Stimulated activated CD4-positive, alpha-beta T cell treated with anti-CD3 and anti-CD28 coated beads, Interleukin-4, amount 100 ng/mL, for 24 hours (primary cell): ENCODE measurements around the gene SPATA31D4.

Source experiments
- DNase-seq: peaks from one replicate; pipeline ENCODE4 v3.0.0-alpha.2; 2020

Gene SPATA31D4

GRCh38 chr9:81968026-81968425 lies 39.8 kb downstream of the SPATA31D4 start:
- no peak for DNase-seq

DNA sequence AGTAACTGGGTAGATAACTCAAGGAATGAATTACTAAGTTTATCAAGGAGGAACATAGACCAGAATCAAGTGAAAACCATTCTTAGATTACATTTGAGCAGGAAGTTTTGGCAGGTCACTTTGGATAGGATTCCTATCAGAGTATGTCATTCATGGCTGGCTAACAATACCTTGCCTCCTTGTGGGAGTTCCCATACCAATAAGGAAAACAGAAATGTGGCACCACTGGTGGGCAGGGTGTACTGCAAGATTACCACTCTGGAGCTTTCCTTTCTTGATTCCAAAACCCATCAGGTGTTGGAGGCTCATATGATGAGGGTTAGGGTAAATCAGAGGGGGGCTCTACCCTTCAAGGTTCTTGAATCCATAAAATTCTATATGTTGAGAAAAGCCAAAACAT lies 41.7 kb downstream of the SPATA31D4 start:
- no peak for DNase-seq

- no peak for DNase-seq
Measured at GRCh38 chr9:81971727-81972126, 43.5 kb downstream of the SPATA31D4 start.

DNA sequence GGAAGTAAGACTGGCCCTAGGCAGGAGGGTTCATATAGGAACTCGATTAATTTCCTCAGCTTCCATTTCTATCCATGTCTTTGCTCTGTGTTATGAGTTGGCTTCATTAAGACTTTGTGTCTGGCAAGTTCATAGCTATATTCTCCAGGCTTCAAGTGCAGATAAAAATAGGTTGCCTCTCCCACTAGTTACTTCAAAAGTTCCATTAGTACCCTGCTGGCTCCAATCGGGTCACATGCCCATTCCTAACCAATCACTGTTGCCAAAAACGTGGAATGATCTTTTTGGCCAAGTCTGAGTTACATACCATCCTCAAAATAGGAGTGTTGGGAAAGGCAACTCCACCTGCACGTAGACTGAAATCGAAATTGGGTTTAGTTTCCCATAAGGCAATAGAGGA lies 46.5 kb downstream of the SPATA31D4 start:
- DNase-seq, result no peak

- DNase-seq, result no peak
Measured at GRCh38 chr9:81976351-81976750, 48.1 kb downstream of the SPATA31D4 start.

GRCh38 chr9:81979196-81979595 lies 51.0 kb downstream of the SPATA31D4 start:
- no peak for DNase-seq

DNA sequence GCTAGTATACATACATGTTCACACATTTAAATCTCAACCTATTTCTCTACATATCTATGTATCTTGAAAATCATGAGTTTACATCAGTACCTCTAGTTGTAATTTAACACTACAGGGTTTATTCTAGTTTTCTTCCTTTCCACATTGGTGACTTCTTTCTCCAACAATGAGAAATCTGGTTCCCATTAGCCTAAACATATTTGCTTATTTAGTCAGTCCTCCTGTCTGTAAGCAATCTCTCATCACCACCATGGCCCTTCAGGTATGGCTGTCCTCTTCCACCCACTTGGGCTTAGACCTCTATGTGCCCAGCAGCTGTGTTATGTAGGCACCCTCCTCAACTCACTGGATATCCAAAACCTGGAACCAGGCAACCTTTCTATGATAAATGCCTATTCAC lies 52.3 kb downstream of the SPATA31D4 start:
- DNase-seq, result no peak

- no peak for DNase-seq
Measured at GRCh38 chr9:81981883-81982282, 53.7 kb downstream of the SPATA31D4 start.
